WTC11 (cell line): ENCODE measurements around the gene TDRKH. TPM values are rescaled to one million over a fixed set of nuclear protein-coding genes. Genes with fewer than 3 reads are reported as not detected.

Experiments used
- ATAC-seq: fragments of 200-7000 bp; cut with Tn5 transposase; 2 replicates; pipeline ENCODE4 v1.10.0; 2021; ENCODE audit warnings: mild to moderate bottlenecking, moderate library complexity
- CTCF ChIA-PET: fragments of 300-600 bp; sonication (Branson Sonifier 250); formaldehyde crosslinking; loops from one replicate; lab custom pipeline; 2021; ENCODE audit warnings: antibody characterized with exemption; lab: Charles Lee
- POLR2A ChIA-PET: fragments of 350-600 bp; sonication (Branson Sonifier 250); formaldehyde crosslinking; loops from one replicate; lab custom pipeline; 2021; ENCODE audit warnings: antibody characterized with exemption; lab: Charles Lee
- DNase-seq: peaks from one replicate; pipeline ENCODE4 v3.0.0; 2021; ENCODE audit warnings: low spot score
- H3K27ac Mint-ChIP-seq: 2 replicates; pipeline ENCODE4 v1.8.0; 2021; ENCODE audit warnings: mixed read lengths
- H3K27me3 Mint-ChIP-seq: 2 replicates; pipeline ENCODE4 v1.8.0; 2021; ENCODE audit warnings: low read depth, mild to moderate bottlenecking, moderate library complexity, mixed read lengths
- H3K36me3 Mint-ChIP-seq: 2 replicates; pipeline ENCODE4 v1.8.0; 2021; ENCODE audit warnings: mixed read lengths
- H3K4me1 Mint-ChIP-seq: 2 replicates; pipeline ENCODE4 v1.8.0; 2022; ENCODE audit warnings: mixed read lengths
- H3K4me3 Mint-ChIP-seq: 2 replicates; pipeline ENCODE4 v1.8.0; 2021; ENCODE audit warnings: mild to moderate bottlenecking, moderate library complexity, mixed read lengths
- H3K9me3 Mint-ChIP-seq: 2 replicates; pipeline ENCODE4 v1.8.0; 2021; ENCODE audit warnings: mixed read lengths
- FOXJ3 ChIP-seq: sonication (generic); formaldehyde crosslinking; IDR thresholded peaks from 2 replicates; pipeline ENCODE4 v1.9.0; 2021; ENCODE audit warnings: missing genetic modification reagents, mild to moderate bottlenecking, borderline replicate concordance
- FOXK1 ChIP-seq: sonication (generic); formaldehyde crosslinking; IDR thresholded peaks from 2 replicates; pipeline ENCODE4 v1.8.0; 2022; ENCODE audit warnings: mild to moderate bottlenecking, moderate library complexity, missing genetic modification reagents
- FOXP4 ChIP-seq: sonication (generic); formaldehyde crosslinking; IDR thresholded peaks from 2 replicates; pipeline ENCODE4 v1.8.0; 2022; ENCODE audit warnings: mild to moderate bottlenecking, missing genetic modification reagents
- JAZF1 ChIP-seq: fragments of 250-450 bp; sonication (Bioruptor Pico); IDR thresholded peaks from 2 replicates; pipeline ENCODE4 v1.9.0; 2021; ENCODE audit warnings: moderate library complexity, mild to moderate bottlenecking, inconsistent platforms
- JUN ChIP-seq: sonication (generic); formaldehyde crosslinking; IDR thresholded peaks from 2 replicates; pipeline ENCODE4 v1.8.0; 2023; ENCODE audit warnings: mild to moderate bottlenecking, missing genetic modification reagents
- KAT7 ChIP-seq: sonication (generic); formaldehyde crosslinking; IDR thresholded peaks from 2 replicates; pipeline ENCODE4 v1.8.1; 2023; ENCODE audit warnings: missing genetic modification reagents, mild to moderate bottlenecking, borderline replicate concordance
- MYBL2 ChIP-seq: sonication (generic); formaldehyde crosslinking; IDR thresholded peaks from 2 replicates; pipeline ENCODE4 v1.8.1; 2023; ENCODE audit warnings: mild to moderate bottlenecking, moderate library complexity, missing genetic modification reagents
- NFATC4 ChIP-seq: fragments of 250-450 bp; sonication (Bioruptor Pico); IDR thresholded peaks from 2 replicates; pipeline ENCODE4 v1.9.0; 2021; ENCODE audit warnings: mild to moderate bottlenecking
- OVOL2 ChIP-seq: fragments of 250-450 bp; sonication (Bioruptor Pico); IDR thresholded peaks from 2 replicates; pipeline ENCODE4 v1.9.0; 2021; ENCODE audit warnings: mild to moderate bottlenecking, borderline replicate concordance
- PREB ChIP-seq: sonication (generic); formaldehyde crosslinking; IDR thresholded peaks from 2 replicates; pipeline ENCODE4 v1.8.1; 2022; ENCODE audit warnings: mild to moderate bottlenecking, missing genetic modification reagents, moderate library complexity, borderline replicate concordance
- SOX15 ChIP-seq: fragments of 250-450 bp; sonication (Bioruptor Pico); IDR thresholded peaks from 2 replicates; pipeline ENCODE4 v1.9.0; 2021; ENCODE audit warnings: mild to moderate bottlenecking
- TCF7 ChIP-seq: sonication (generic); formaldehyde crosslinking; IDR thresholded peaks from 2 replicates; pipeline ENCODE4 v1.8.0; 2022; ENCODE audit warnings: mild to moderate bottlenecking, low read depth, missing genetic modification reagents, moderate library complexity
- USF1 ChIP-seq: sonication (generic); formaldehyde crosslinking; IDR thresholded peaks from 2 replicates; pipeline ENCODE4 v1.8.0; 2022; ENCODE audit warnings: mild to moderate bottlenecking, missing genetic modification reagents
- USF2 ChIP-seq: sonication (generic); formaldehyde crosslinking; IDR thresholded peaks from 2 replicates; pipeline ENCODE4 v1.8.1; 2023; ENCODE audit warnings: mild to moderate bottlenecking, missing genetic modification reagents, moderate library complexity
- ZBTB21 ChIP-seq: sonication (generic); formaldehyde crosslinking; IDR thresholded peaks from 2 replicates; pipeline ENCODE4 v1.8.1; 2023; ENCODE audit warnings: mild to moderate bottlenecking, missing genetic modification reagents, borderline replicate concordance
- ZNF281 ChIP-seq: sonication (generic); formaldehyde crosslinking; IDR thresholded peaks from 2 replicates; pipeline ENCODE4 v1.8.0; 2023; ENCODE audit warnings: mild to moderate bottlenecking, missing genetic modification reagents
- ZNF423 ChIP-seq: fragments of 250-450 bp; sonication (Bioruptor Pico); IDR thresholded peaks from 2 replicates; pipeline ENCODE4 v2.1.2; 2022; ENCODE audit warnings: mild to moderate bottlenecking, moderate library complexity
- ZNF425 ChIP-seq: fragments of 250-450 bp; sonication (Bioruptor Pico); conservative IDR thresholded peaks from 2 replicates; pipeline ENCODE4 v1.9.0; 2021; ENCODE audit warnings: mild to moderate bottlenecking
- ZSCAN18 ChIP-seq: fragments of 250-450 bp; sonication (Bioruptor Pico); IDR thresholded peaks from 2 replicates; pipeline ENCODE4 v2.1.2; 2022; ENCODE audit warnings: mild to moderate bottlenecking, moderate library complexity
- total RNA-seq: library from RNA; stranded (reverse); gene quantifications from 3 replicates; pipeline ENCODE4 v1.2.3, GENCODE V29; 2021

TDRKH gene
- total RNA-seq, 1 experiment from 2014 or later: 21.8 TPM

GRCh38 chr1:151833172-151833900 is 43.0 kb upstream of the TDRKH start (continued):
- TF ChIP-seq USF1 (CRISPR knock-in tag) (no peak), SOX15 (CRISPR knock-in tag) (no peak), ZBTB21 (CRISPR knock-in tag) (no peak), PREB (CRISPR knock-in tag) (no peak)

GRCh38 chr1:151832318-151832980 is 42.1 kb upstream of the TDRKH start:
- ChIA-PET CTCF (interaction anchor here (0.6 kb wide), 2 partner anchors 288 to 453 kb away, joined by 3 to 4 read pairs; no protein-coding TSS in a partner anchor), POLR2A (no interaction called here)
- no peak overlapping the region for H3K4me3 Mint-ChIP-seq
- DNase-seq (no peak), ATAC-seq (no peak)
- TF ChIP-seq OVOL2 (CRISPR knock-in tag) (no peak), MYBL2 (no peak), ZNF425 (CRISPR knock-in tag) (no peak), KAT7 (no peak), NFATC4 (CRISPR knock-in tag) (no peak), USF2 (no peak), ZNF423 (no peak), FOXK1 (CRISPR knock-in tag) (no peak), ZNF281 (CRISPR knock-in tag) (no peak), TCF7 (CRISPR knock-in tag) (no peak), JAZF1 (no peak), FOXJ3 (CRISPR knock-in tag) (no peak), FOXP4 (CRISPR knock-in tag) (no peak), JUN (CRISPR knock-in tag) (no peak), ZSCAN18 (CRISPR knock-in tag) (no peak)
- H3K4me1 Mint-ChIP-seq: peaks cover 47% of the 10 kb centered on the region
- H3K36me3 Mint-ChIP-seq: no peaks in the 10 kb centered on the region
- no peaks in the 10 kb centered on the region for H3K9me3 Mint-ChIP-seq
- no peak overlapping the region for H3K27ac Mint-ChIP-seq
- H3K27me3 Mint-ChIP-seq: peaks cover 17% of the 10 kb centered on the region
